GM18508 (cell line): ENCODE measurements around the gene KCNN3.

Experiments
- ATAC-seq: cut with Tn5 transposase; IDR thresholded peaks from one replicate; pipeline ENCODE4 v1.9.1; 2021; ENCODE audit warnings: moderate number of reproducible peaks; ENCODE audit not compliant: insufficient read depth, unreplicated experiment

The KCNN3 gene

DNA sequence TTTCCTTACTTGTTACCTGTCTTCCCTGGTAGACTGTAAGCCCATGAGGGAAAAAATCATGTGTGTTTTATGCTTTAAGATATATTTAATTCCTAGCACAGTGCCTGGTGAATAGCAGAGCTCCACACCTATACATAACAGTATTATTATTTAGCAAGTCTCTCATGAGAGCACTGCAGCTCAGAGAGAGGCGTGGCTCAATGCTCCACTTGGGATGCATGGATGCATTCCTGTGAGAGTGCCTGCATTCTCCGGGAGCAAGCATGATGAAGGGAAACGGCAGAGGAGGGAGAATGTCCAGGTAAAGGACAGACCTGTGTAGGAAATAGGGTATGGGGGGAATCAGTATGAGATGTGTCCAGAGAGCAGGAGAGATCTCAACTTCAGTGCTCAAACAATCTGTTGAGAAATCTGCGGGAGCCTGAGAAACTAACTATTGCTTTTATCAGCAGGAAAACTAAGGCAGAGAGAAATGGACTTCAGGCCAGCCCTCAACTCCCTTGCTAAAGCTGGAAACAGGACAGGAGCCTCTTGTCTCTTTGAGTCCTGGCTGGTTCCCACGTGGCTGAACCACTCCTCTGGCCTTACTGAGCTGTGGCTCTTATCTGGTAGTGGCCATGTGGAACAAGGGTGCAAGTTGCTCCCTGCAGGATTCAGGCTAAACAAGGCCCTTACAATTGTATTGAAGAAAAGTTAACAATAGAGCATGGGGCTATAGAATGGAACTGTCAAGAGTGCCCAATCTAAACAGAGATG is 113.1 kb downstream of the KCNN3 start:
- ATAC-seq: no peak

DNA sequence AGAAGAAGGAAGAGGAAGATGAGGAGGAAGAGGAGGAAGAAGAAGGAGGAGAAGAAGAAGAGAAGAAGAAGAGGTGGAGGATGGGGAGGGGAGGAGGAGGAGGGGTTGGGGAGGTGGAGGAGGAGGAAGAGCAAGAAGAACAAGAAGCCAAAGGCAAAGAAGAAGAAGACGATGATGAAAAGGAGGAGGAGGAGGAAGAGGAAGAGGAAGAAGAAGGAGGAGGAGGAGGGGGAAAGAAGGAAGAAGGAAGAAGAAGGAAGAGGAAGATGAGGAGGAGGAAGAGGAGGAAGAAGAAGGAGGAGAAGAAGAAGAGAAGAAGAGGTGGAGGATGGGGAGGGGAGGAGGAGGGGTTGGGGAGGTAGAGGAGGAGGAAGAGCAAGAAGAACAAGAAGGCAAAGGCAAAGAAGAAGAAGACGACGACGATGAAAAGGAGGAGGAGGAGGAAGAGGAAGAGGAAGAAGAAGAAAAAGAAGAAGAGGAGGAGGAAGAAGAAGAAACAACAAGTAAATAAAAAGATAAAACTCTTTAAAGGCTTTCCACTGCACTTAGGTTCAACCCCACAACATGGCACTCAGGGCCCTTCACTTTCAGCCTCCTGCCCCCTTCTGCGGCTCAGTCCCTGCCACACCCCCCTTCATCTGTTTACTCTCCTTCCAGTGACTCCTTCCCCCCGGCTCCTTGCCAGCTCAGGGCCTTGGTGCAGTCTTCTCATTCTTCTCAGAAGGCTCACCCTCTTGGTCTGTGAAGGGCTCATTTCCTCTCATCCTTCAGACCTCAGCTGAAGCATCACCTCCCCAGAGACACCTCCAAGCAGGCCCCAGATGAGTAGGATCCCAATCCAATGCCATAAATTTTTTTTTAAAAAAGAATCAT is 114.0 kb downstream of the KCNN3 start:
- ATAC-seq: no peak

DNA sequence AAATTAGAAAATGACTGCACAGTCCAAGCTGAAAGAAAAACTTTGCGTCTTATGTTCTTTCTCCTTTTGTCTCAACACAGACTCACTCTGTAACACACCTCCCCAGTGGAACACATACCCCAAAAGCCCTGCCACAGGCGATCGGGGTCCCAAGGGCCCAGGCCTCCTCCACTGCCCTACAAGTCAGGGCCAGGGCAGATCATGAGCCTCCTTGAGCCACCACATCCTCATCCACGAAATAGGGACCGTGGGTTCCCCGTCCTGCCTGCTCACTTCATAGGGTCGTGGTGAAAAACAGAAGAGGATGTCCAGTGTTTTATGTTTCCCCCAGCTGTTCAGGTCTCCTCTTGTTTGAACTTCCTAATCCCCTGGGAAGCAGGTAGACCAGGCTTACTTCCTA is 116.7 kb downstream of the KCNN3 start:
- ATAC-seq: no peak

DNA sequence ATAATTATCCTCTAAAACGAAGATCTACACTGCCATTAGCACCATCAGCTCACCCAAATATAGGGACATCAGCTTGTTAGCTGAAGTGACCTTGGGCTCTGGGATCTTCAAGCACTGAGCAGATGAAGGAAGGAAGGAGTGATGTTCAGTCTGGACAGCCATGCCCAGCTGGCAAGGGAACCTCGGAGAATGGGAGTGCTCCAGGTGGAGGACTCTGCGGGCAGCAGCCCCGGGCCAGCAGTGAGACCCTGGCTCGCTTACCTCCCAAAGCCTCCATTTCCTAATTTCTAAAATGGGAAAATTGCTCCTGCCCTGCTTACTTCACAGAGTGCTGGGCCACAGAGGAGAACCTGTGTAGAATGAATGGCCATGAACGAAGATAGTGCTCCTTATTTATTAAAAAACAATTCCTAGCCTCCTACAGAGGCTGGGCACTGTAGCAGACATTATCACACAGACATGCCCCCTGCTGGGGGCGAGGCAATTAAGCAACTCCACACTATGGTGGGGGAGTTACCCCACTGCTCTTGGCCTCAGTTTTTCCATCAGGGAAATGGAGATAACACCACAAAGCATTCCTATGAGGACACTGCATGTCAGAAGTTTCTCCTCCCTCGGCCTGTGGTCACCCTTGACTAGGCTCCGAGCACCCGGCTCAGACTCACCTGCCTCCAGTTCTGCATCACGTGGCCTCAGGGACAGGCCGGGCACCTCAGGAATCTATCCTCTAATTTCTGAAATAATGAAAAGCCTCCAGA is 117.6 kb downstream of the KCNN3 start:
- no peak for ATAC-seq

DNA sequence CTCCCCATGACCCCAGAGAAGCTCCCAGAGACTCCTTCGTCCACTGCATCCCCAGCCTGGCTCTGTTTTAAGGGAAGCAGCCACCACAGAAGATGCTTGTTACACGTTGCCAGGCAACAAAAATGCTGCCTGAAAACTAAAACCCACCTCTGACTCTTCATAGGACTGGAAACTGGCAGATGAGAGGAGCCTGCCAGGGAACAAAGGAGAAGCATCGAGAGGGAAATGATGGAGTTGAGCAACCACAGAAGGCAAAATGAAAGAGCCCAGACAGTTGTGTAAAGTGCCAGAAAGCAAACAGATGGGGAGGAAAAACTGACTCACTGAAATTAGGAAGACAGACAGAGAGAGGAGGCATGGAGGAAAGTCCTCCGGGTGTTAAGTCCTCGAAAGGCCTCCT is 118.4 kb downstream of the KCNN3 start:
- no peak for ATAC-seq

DNA sequence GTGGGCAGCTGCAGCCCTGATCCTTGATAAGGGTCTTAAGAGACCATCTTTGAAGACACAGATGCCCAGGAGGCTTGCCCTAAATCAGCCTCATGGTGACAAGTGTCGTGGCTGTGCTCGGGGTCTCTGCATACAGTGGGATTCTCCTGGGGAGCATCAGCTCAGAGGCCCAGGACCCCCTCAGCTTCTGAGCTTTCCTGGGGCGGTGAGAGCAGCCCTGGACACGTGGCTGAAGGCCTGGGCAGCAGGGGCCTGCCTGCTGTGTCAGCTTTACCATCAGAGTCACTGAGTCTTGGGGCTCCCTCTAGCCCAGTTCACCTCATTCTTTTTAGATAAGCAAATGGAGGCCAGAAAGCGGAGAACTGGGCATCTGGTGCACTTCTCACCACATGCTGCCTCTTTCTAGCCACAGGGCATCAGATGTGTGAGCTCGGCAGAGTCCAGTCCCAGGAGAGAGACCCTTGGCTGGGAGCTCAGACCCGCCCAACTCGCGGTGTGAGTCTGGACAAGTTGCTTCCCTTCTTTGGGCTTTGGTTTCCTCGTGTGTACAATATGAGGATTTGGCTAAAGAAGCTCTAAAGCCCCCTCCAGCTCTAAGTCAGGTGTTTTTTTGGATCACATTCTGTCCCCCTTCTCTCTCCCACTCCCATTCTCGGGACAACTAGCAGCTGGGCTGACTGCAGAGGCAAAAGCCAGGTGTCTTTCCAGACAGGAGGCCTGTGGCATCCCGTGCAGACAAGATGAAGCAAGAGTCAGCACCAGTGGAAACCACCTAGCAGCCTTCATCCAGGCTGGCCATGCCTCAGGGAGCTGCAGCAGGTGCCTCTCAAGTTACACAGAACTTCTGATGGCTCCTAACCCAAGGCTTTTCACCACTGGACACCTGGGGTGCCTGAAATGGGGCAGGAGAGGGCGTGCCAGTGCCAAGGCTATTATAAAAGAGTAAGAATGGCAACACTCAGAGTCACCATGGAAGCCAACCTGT is 119.1 kb downstream of the KCNN3 start:
- ATAC-seq: no peak

DNA sequence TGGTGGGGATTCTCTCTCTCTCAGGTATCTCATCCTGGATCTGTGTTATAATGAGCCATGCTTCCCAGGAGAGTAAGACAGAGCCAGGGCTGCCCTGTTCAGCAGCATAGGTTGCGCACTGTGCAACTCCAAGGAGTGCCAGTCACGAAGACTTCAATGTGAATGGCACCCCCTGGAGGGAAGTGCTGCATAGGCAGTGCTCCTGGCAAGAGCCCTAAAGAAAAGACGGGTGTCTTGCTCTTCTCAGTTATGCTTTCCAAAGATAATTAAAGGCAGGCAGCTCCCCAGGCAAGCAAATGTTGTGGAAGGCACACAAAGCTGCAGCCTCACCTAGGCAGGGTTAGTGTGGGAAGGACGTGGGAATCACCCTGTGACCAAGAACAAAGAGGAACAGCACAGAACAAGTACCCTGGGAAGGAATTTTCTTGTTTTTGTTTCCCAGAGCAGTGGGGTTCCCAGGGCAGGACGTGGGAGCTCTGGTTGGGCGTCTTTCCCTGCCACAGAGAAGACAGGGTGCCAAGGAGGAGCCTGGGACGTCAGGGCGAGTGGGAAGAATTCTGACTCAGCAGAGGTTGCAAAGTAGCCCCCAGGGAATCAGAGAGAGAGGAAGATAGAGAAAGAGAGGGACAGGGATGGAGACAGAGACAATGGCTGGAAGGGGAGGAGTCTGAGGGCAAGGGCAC is 120.9 kb downstream of the KCNN3 start:
- ATAC-seq: no peak

DNA sequence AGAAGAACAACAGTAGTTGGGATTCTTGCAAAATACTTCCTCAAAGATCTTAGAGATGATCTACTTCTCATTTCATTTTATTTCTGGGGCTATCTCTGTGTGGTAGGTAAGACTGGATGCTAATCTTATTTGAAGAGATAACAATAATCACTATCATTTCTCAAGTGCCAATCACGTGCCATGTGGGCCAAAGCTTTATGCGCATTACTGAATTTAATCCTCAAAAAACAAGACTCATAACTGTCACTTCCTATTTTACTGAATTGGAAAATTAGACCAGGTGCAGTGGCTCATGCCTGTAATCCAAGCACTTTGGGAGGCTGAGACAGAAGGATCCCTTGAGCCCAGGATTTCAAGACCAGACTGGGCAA is 121.7 kb downstream of the KCNN3 start:
- no peak for ATAC-seq

DNA sequence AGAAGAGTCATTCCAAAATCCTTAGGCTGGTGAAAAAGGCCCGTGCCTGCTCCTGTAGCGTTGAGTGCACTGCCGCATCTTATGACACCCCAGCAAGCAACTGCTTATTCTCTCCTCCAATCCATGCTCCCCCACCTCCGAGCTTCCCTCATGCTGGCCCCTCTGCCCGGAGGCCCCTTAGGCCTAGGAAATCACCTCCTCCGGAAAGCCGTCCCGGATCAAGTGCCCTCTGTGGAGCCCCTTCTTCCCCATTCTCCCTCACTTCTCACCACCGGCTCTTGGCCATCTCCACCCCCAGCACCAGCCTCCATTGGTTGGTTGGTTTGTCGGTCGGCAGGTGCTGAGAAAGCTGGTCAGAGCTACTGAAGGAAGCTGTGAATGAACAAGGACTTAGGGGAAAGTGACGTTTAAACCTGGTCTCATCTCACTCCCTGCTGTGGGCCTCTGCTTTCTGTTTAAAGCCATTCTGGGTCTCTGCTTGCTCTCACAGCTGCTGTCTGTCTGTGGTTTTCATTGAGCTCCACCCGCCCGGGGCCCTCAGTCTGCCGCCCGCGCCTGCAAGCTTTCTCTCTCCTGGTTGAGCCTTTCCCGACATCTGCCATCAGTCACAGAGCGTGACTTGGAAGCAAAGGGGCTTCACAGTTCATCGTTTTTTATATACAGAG is 122.2 kb downstream of the KCNN3 start:
- no peak for ATAC-seq

DNA sequence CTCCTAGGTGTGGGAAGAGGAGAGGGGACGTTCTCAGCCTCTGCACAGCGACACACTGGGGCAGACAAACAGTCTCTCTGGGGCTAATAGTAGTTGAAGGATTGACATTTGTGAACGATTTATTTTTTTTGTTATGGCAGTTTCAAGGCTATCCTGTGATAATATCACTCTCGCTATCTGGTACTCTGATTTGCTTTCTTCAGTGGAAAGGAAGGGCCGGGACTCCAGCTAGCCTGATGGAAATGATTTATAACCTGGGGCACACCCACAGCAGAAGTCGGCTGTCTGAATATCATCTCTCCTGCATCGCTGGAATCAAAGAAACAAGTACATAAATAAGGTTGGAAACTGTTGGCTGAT is 122.7 kb downstream of the KCNN3 start:
- ATAC-seq: no peak

DNA sequence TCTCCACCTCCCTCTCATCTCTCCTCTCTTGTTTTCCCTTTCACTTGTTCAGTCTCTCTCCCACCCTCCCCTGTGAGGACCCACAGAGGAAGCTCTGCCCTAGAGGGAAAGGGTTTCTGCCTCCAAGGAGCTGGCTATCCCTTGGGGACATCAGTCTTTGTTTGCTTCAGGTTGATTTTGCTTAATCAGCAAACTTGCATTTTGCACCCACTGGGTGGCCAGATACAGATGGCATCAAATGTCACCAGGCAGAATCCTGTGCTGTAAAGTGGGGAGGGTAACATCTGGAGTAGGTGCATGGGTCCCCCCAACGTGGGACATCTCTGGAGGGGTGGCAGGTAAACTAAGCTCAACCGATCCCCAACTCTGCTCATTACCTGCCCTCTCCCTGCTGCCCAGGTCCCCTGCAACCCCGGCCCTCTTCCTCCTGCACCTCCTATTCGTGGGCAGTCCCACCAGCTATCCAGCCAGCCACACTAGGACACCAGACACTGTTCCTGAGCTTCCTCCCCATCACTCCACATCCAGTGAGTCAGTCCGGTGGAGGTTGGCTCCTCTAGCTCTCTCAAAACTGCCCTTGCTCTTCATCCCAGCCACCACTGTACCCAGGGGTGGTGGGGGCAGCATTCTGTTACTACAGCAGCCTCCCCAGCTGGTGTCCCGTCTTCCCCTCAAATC is 123.3 kb downstream of the KCNN3 start:
- ATAC-seq: no peak

DNA sequence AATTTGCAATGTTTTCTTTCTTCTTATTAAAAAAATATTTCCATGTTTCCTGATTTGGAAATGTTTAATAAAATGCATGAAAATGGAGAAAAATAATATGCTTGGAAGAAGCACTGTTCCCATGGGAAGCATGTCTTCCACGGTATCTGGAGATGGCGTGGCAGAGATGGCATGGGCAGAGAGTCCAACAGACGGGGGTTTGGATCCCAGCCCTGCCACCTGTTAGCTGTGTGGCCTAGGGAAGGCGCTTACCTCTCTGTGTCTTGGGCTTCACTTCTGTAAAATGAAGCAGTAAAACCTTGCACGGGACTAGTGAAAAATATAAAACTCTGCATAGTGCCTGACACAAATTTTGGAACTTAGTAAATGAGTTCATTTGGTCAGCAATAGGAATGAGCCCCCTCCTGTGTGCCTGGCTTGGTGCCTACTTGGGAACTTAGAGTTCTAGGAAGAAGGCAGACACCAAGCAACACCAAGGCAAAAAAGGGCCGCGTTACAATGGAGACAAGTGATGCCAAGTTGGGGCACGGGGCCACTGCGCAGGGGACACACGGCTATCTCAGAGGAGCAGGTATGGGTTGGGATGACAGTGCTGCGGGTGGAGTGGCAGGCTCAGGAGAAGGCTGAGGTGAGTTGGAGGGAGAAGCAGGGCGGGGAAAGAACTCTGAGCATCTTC is 124.2 kb downstream of the KCNN3 start:
- ATAC-seq: no peak

DNA sequence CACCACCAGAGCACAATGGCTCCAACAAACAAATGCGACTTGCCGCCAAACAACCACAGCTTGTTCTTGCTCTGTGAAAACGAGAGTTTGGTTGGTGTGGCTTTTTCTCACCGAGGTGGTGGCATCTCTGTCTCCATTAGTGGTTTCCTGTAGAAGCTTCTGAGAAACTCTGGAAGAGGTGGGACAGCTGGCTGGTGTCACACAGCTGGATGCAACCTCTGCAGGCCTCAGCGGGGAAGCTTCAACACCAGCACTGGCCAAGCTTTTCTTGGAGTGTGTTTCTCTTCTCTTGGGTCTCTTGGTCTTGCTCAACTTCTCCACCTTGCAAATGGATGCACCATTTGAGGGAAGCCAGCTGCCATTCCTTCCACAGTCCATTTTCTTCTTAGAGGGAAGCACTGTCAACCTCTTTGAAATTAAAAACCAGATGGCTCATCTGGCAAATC is 124.8 kb downstream of the KCNN3 start:
- no peak for ATAC-seq

DNA sequence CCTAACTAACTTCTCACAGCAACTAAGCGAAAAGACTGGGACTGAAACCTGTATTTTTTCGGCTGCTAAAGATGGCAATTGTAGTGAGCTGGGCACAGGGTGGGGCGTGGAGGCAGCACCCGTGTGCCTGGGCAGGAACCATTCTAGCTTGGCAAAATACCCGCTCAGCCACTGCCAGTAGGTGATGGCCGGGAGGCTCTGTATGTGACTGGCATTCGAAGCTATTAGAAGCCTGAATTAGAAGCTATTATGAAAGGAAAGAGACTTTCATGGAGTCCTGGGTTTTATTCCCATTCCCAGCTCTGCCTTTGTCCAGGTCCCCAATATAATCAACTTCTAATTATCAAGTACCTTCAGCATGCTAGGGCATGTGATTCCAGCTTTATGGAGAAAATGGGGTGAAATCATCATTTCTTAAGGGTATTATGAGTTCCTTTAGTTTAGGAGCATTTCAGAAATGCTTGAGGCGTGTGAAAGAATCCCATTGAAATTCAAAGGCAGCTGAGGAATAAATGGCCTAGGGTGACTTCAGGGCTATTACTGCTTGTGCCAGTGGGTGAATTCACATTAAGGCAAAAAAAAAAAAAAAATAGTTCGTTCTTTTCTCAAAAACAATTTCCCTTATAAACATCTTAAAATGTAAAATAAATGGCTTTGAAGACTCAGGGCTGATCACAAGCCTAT is 125.6 kb downstream of the KCNN3 start:
- ATAC-seq: no peak

DNA sequence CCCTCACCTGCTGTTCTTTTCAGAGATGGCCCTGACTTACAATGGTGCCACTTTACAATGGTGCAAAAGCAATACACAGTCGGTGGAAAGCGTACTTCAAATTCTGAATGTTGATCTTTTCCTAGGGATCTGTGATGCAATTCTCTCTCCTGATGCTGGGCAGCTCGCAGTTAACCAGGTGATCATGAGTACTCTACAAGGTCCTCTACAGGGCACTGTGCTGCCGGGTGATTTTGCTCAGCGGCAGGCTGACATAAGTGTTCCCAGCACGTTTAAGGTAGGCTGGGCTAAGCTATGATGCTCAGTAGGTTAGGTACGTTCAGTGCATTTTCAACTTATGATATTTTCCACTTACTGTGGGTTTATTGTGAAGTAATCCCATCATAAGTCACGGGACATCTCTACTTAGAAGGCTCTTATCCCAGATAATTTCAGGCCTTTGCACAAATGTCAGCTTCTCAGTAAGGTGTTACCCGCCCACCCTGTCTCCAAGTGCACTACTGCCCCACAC is 126.5 kb downstream of the KCNN3 start:
- ATAC-seq: no peak

DNA sequence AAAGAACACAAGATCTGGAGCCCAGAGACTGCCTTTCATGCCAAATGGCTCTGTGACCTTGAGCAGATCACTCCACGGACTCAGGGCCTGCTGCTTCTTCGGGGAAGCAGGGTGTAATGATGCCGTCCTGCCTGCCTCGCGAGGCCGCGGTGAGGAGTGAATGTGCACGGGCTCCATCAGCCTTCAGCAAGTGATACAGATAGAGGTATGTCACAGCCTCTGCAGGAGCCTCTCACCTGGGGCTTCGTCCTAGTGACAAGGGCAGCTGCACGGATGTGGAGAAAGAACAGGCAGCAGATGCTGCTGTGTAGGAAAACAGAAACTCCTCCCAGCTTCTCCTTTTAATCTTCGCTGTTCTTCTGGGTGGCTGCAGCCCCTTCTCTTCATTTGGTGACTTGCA is 127.5 kb downstream of the KCNN3 start:
- ATAC-seq: no peak
